ENCODE data around the gene RAB8A. TPM values are rescaled to one million over a fixed set of nuclear protein-coding genes. Genes with fewer than 3 reads are reported as not detected.

RAB8A gene
- total and polyA plus RNA-seq, 9 of the 15 experiments (the other 6 are each of a cell fraction or from before 2014, with no cell fraction given): 11.2 to 102 (median 53.2) TPM

DNA sequence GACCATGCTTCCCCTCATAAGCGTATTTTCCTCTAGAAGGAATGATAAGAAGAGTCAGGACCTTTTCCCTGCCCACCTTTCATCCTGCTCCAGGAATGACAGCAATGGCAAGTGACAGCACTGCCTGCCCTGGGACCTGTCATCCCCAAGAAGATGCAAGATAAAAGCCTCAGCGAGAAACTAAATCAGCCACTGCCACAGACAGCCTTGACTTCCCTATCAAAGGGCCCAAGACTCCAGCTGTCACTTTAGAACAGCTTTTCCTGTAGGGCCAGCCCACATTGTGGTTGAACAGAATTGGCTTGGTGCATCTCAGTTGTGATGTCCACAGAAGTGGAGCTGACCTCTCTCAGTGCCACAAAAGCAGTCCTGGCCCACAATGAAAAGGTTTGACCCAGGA is 1.1 kb downstream of the RAB8A start (continued):
- TF ChIP-seq EZH2 (IDR thresholded peaks at IDR 0.05; ENCODE audit: borderline replicate concordance, low read depth, low read length) (no peak), ATF1 (CRISPR knock-in tag; IDR thresholded peaks at IDR 0.05) (no peak), ATF1 (tag; IDR thresholded peaks at IDR 0.05) (no peak), POLR2AphosphoS5 (IDR thresholded peaks at IDR 0.05; ENCODE audit: control insufficient read depth, insufficient read depth, low read depth, low read length) (peak; percentile 49; the same call in 1 of the 2 replicates), CREM (IDR thresholded peaks at IDR 0.05; ENCODE audit: low read depth) (0 out of 2 replicates have a peak, but pooled peaks have one; percentile 12), PML (IDR thresholded peaks at IDR 0.05; ENCODE audit: low read length) (no peak), TEAD4 (IDR thresholded peaks at IDR 0.05; ENCODE audit: low read length) (peak; percentile 76), TEAD4 (CRISPR knock-in tag; IDR thresholded peaks at IDR 0.05; ENCODE audit: borderline replicate concordance) (no peak), HDAC1 (IDR thresholded peaks at IDR 0.05) (peak in 1 of 2 experiments; percentile 42; a peak in 1 of 4 replicates), MEIS2 (IDR thresholded peaks at IDR 0.05; ENCODE audit: partially characterized antibody) (peak; percentile 78), TFAP4 (CRISPR knock-in tag; IDR thresholded peaks at IDR 0.05; ENCODE audit: borderline replicate concordance) (peak; percentile 84), ILF3 (IDR thresholded peaks at IDR 0.05; ENCODE audit: borderline replicate concordance) (no peak), ETS1 (conservative IDR thresholded peaks at IDR 0.05; ENCODE audit: control insufficient read depth, low read depth, low read length) (no peak), POLR3G (IDR thresholded peaks at IDR 0.05; ENCODE audit: extremely low read depth, insufficient read length, insufficient replicate concordance) (no peak)
- TF ChIP-seq, protein P1, sequence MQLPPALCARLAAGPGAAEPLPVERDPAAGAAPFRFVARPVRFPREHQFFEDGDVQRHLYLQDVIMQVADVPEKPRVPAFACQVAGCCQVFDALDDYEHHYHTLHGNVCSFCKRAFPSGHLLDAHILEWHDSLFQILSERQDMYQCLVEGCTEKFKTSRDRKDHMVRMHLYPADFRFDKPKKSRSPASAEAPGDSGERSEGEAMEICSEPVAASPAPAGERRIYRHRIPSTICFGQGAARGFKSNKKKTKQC (CRISPR knock-in tag; IDR thresholded peaks at IDR 0.05): no peak
- TF ChIP-seq, protein P2, sequence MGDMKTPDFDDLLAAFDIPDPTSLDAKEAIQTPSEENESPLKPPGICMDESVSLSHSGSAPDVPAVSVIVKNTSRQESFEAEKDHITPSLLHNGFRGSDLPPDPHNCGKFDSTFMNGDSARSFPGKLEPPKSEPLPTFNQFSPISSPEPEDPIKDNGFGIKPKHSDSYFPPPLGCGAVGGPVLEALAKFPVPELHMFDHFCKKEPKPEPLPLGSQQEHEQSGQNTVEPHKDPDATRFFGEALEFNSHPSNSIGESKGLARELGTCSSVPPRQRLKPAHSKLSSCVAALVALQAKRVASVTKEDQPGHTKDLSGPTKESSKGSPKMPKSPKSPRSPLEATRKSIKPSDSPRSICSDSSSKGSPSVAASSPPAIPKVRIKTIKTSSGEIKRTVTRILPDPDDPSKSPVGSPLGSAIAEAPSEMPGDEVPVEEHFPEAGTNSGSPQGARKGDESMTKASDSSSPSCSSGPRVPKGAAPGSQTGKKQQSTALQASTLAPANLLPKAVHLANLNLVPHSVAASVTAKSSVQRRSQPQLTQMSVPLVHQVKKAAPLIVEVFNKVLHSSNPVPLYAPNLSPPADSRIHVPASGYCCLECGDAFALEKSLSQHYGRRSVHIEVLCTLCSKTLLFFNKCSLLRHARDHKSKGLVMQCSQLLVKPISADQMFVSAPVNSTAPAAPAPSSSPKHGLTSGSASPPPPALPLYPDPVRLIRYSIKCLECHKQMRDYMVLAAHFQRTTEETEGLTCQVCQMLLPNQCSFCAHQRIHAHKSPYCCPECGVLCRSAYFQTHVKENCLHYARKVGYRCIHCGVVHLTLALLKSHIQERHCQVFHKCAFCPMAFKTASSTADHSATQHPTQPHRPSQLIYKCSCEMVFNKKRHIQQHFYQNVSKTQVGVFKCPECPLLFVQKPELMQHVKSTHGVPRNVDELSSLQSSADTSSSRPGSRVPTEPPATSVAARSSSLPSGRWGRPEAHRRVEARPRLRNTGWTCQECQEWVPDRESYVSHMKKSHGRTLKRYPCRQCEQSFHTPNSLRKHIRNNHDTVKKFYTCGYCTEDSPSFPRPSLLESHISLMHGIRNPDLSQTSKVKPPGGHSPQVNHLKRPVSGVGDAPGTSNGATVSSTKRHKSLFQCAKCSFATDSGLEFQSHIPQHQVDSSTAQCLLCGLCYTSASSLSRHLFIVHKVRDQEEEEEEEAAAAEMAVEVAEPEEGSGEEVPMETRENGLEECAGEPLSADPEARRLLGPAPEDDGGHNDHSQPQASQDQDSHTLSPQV (IDR thresholded peaks at IDR 0.05): no peak
